ENCODE data around the gene SNX14.

DNA sequence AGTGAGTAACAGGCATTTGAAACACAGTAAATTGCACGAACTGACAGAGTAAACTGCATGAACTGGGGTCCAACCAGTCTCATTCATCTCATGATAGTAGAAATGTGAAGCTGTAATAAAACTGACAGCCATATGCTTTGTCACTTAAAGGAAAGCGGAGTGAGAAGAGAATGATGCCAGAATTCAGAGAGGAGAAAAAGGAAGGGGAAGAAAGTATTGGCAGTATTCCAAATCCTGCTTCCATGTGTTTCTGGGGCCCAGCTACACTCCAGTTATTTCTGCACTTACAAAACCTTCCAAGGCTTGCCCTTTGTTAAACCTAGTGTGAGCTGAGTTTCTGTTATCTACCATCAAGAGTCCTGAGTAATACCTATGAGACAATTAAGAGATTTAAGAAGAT, 17.2 kb downstream of the SNX14 start:
- TF ChIP-seq, protein P1, sequence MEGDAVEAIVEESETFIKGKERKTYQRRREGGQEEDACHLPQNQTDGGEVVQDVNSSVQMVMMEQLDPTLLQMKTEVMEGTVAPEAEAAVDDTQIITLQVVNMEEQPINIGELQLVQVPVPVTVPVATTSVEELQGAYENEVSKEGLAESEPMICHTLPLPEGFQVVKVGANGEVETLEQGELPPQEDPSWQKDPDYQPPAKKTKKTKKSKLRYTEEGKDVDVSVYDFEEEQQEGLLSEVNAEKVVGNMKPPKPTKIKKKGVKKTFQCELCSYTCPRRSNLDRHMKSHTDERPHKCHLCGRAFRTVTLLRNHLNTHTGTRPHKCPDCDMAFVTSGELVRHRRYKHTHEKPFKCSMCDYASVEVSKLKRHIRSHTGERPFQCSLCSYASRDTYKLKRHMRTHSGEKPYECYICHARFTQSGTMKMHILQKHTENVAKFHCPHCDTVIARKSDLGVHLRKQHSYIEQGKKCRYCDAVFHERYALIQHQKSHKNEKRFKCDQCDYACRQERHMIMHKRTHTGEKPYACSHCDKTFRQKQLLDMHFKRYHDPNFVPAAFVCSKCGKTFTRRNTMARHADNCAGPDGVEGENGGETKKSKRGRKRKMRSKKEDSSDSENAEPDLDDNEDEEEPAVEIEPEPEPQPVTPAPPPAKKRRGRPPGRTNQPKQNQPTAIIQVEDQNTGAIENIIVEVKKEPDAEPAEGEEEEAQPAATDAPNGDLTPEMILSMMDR (IDR thresholded peaks at IDR 0.05; ENCODE audit: insufficient read depth, low read depth, low read length) = no peak
- no peak for TF ChIP-seq EZH2 (IDR thresholded peaks at IDR 0.05; ENCODE audit: insufficient read depth, low read length)

All from astrocyte (in vitro differentiated cells and primary cell).